ENCODE data around the gene GALNS.

GALNS gene

GRCh38 chr16:88850531-88851199 is 6.1 kb downstream of the GALNS start:
- no peak for DNase-seq (ENCODE audit: low spot score)
- in situ Hi-C loops (cut with MboI; ENCODE audit: low sequenced_read_pairs, unreplicated experiment): no loop called here
- TF ChIP-seq CTCF (IDR thresholded peaks at IDR 0.05; ENCODE audit: borderline replicate concordance, control extremely low read depth, extremely low read depth, insufficient read depth, missing control alignments): no peak

GRCh38 chr16:88848557-88848956 is 8.2 kb downstream of the GALNS start:
- in situ Hi-C loops (cut with MboI; ENCODE audit: low sequenced_read_pairs, unreplicated experiment): no loop called here
- TF ChIP-seq CTCF (IDR thresholded peaks at IDR 0.05; ENCODE audit: borderline replicate concordance, control extremely low read depth, extremely low read depth, insufficient read depth, missing control alignments): no peak
- no peak for DNase-seq (ENCODE audit: low spot score)

- no peak for TF ChIP-seq CTCF (IDR thresholded peaks at IDR 0.05; ENCODE audit: borderline replicate concordance, control extremely low read depth, extremely low read depth, insufficient read depth, missing control alignments)
- in situ Hi-C loops (cut with MboI; ENCODE audit: low sequenced_read_pairs, unreplicated experiment): no loop called here
- no peak for DNase-seq (ENCODE audit: low spot score)
These were observed 9.1 kb downstream of the GALNS start for GRCh38 chr16:88847654-88848053.

GRCh38 chr16:88846088-88846487 is 10.7 kb downstream of the GALNS start:
- in situ Hi-C loops (cut with MboI; ENCODE audit: low sequenced_read_pairs, unreplicated experiment): no loop called here
- DNase-seq (ENCODE audit: low spot score): no peak
- TF ChIP-seq CTCF (IDR thresholded peaks at IDR 0.05; ENCODE audit: borderline replicate concordance, control extremely low read depth, extremely low read depth, insufficient read depth, missing control alignments): no peak

GRCh38 chr16:88844419-88845036 is 12.2 kb downstream of the GALNS start:
- no peak for TF ChIP-seq CTCF (IDR thresholded peaks at IDR 0.05; ENCODE audit: borderline replicate concordance, control extremely low read depth, extremely low read depth, insufficient read depth, missing control alignments)
- in situ Hi-C loops (cut with MboI; ENCODE audit: low sequenced_read_pairs, unreplicated experiment): no loop called here
- DNase-seq (ENCODE audit: low spot score): no peak

- DNase-seq (ENCODE audit: low spot score): no peak
- no peak for TF ChIP-seq CTCF (IDR thresholded peaks at IDR 0.05; ENCODE audit: borderline replicate concordance, control extremely low read depth, extremely low read depth, insufficient read depth, missing control alignments)
- in situ Hi-C loops (cut with MboI; ENCODE audit: low sequenced_read_pairs, unreplicated experiment): no loop called here
These were observed 13.5 kb downstream of the GALNS start for GRCh38 chr16:88843256-88843655.
